ENCODE results near the gene KCNJ4. TPM values are rescaled to one million over a fixed set of nuclear protein-coding genes. Genes with fewer than 3 reads are reported as not detected.
"Not testable (repeated sequence)": the region's sequence is repeated elsewhere in the genome, so short reads cannot be mapped to it uniquely, and the experiment has no call there.

Gene KCNJ4
- total RNA-seq, 1 experiment from 2014 or later = 0.27 TPM

DNA sequence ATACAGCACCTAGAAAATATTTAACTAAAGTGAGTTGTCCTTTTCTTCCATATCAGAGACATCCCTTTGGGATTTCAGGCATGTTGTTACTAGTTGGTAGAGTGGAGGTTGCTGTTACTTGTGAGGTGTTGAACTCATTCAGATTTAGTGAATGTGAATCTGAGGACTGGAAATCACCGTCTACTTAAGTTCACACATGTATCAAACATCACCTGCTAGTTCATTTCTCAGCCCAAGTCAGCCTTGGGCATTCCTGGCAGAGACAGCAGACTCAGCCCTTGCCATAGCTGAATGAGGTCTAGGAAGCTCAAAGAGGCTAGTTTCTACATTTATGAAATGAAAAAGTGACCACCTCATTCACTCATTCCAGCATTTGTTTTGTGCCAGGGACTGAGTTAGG is 22.6 kb upstream of the KCNJ4 start:
- no TSS peak for BruUV-seq (replicated peaks)
- Mint-ChIP-seq H3K27me3 (ENCODE audit: insufficient read depth, unreplicated experiment) (no peaks in the 10 kb centered on the region), H3K4me1 (ENCODE audit: low read depth, unreplicated experiment) (peaks cover 8% of the 10 kb centered on the region), H3K9me3 (ENCODE audit: unreplicated experiment) (no peaks in the 10 kb centered on the region), H3K27ac (ENCODE audit: unreplicated experiment) (peak overlapping the region; percentile 88), H3K36me3 (ENCODE audit: insufficient read depth, unreplicated experiment) (peaks cover 42% of the 10 kb centered on the region), H3K4me3 (ENCODE audit: unreplicated experiment) (no peak overlapping the region)
- Histone ChIP-seq H3K36me3 (ENCODE audit: control insufficient read depth, insufficient read depth, low read length) (peaks cover 2% of the 10 kb centered on the region; the same call in 1 of the 2 replicates), H3K27me3 (replicated peaks; ENCODE audit: control insufficient read depth, insufficient read depth, low read length) (no peaks in the 10 kb centered on the region), H3K4me1 (peaks cover 11% of the 10 kb centered on the region), H3K9me3 (no peaks in the 10 kb centered on the region), H3K4me3 (ENCODE audit: low read depth, low read length) (no peak overlapping the region)
- TF ChIP-seq CTCF (IDR thresholded peaks at IDR 0.05; ENCODE audit: insufficient read depth in 1 of 2, low read depth in 1 of 2, low read length in 1 of 2, severe bottlenecking in 1 of 2, unreplicated experiment in 1 of 2) = no peak
- ChIA-PET CTCF (no interaction called here), POLR2A (interaction anchor here (0.6 to 1.1 kb wide), 2 partner anchors 18 to 421 kb away, joined by 3 to 6 read pairs; no protein-coding TSS in a partner anchor)
- intact Hi-C loops (cut with micrococcal nuclease; ENCODE audit: unreplicated experiment) = no loop called here
- no peak for DNase-seq

DNA sequence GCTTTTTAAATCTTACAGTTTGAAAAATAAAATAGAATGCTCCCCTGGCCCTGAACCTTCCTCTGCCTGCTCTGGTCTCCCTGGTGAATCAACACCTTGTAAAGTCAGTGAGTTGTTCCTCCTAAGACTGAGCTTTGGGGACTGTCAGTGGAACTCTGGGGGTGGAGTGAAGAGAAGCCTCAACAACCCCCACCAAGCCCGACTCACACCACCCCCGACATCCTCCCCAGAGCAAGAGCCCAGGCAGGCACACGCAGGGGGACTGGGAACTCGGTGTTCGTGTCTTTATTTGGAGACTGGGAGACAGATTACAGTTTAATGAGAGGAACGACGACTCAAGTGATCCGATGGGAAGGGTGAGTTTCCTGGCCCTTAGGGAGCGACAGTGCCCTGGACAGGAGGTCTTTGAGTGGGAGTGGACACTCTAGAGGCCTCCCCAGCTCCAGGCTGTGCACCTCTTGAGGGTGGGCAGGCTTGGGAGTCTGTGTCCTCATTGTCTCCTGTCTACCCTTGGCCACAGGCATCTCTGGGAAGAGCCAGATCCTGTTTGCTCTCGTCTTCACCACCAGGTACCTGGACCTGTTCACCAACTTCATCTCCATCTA is 19.1 kb upstream of the KCNJ4 start:
- peaks cover 8% of the 10 kb centered on the region for H3K4me1 Mint-ChIP-seq (ENCODE audit: low read depth, unreplicated experiment)
- POLR2A ChIA-PET = no interaction called here
- Histone ChIP-seq H3K27me3 (replicated peaks; ENCODE audit: control insufficient read depth, insufficient read depth, low read length) (no peaks in the 10 kb centered on the region), H3K4me1 (peaks cover 11% of the 10 kb centered on the region), H3K9me3 (no peaks in the 10 kb centered on the region), H3K36me3 (ENCODE audit: control insufficient read depth, insufficient read depth, low read length) (no peaks in the 10 kb centered on the region), H3K4me3 (ENCODE audit: low read depth, low read length) (no peak overlapping the region)
- no TSS peak for BruUV-seq (replicated peaks)
- H3K27ac Mint-ChIP-seq (ENCODE audit: unreplicated experiment) = peak overlapping the region; percentile 20
- DNase-seq = no peak
- H3K27me3 Mint-ChIP-seq (ENCODE audit: insufficient read depth, unreplicated experiment) = no peaks in the 10 kb centered on the region
- no peak for TF ChIP-seq CTCF (IDR thresholded peaks at IDR 0.05; ENCODE audit: insufficient read depth in 1 of 2, low read depth in 1 of 2, low read length in 1 of 2, severe bottlenecking in 1 of 2, unreplicated experiment in 1 of 2)
- intact Hi-C loops (cut with micrococcal nuclease; ENCODE audit: unreplicated experiment) = no loop called here
- H3K36me3 Mint-ChIP-seq (ENCODE audit: insufficient read depth, unreplicated experiment) = peaks cover 17% of the 10 kb centered on the region
- H3K9me3 Mint-ChIP-seq (ENCODE audit: unreplicated experiment) = no peaks in the 10 kb centered on the region
- CTCF ChIA-PET = no interaction called here
- no peak overlapping the region for H3K4me3 Mint-ChIP-seq (ENCODE audit: unreplicated experiment)

GRCh38 chr22:38471237-38471636 is 16.2 kb upstream of the KCNJ4 start:
- POLR2A ChIA-PET = no interaction called here

GRCh38 chr22:38470179-38470578 is 15.2 kb upstream of the KCNJ4 start:
- H3K4me3 ChIP-seq (ENCODE audit: low read depth, low read length); H3K36me3 ChIP-seq (ENCODE audit: control insufficient read depth, insufficient read depth, low read length); H3K4me1 ChIP-seq; POLR2A ChIA-PET; intact Hi-C loops (cut with micrococcal nuclease; ENCODE audit: unreplicated experiment); H3K9me3 ChIP-seq; H3K27me3 Mint-ChIP-seq (ENCODE audit: insufficient read depth, unreplicated experiment); H3K4me1 Mint-ChIP-seq (ENCODE audit: low read depth, unreplicated experiment); H3K27me3 ChIP-seq (replicated peaks; ENCODE audit: control insufficient read depth, insufficient read depth, low read length); H3K36me3 Mint-ChIP-seq (ENCODE audit: insufficient read depth, unreplicated experiment); H3K27ac Mint-ChIP-seq (ENCODE audit: unreplicated experiment); DNase-seq; BruUV-seq (replicated peaks); H3K4me3 Mint-ChIP-seq (ENCODE audit: unreplicated experiment); H3K9me3 Mint-ChIP-seq (ENCODE audit: unreplicated experiment): not testable (repeated sequence)
- CTCF ChIA-PET = interaction anchor here (0.6 kb wide), 1 partner anchor 162 kb away, joined by 3 read pairs; no protein-coding TSS in a partner anchor

More at GRCh38 chr22:38471237-38471636, 16.2 kb upstream of the KCNJ4 start:
- CTCF ChIA-PET = no interaction called here
- Histone ChIP-seq H3K27me3 (replicated peaks; ENCODE audit: control insufficient read depth, insufficient read depth, low read length) (no peaks in the 10 kb centered on the region; the same call in 1 of the 2 replicates), H3K9me3 (no peaks in the 10 kb centered on the region), H3K4me1 (peaks cover 5% of the 10 kb centered on the region; the same call in 1 of the 2 replicates), H3K36me3 (ENCODE audit: control insufficient read depth, insufficient read depth, low read length) (no peaks in the 10 kb centered on the region), H3K4me3 (ENCODE audit: low read depth, low read length) (no peak overlapping the region)
- H3K27me3 Mint-ChIP-seq (ENCODE audit: insufficient read depth, unreplicated experiment) = no peaks in the 10 kb centered on the region
- no peak for TF ChIP-seq CTCF (IDR thresholded peaks at IDR 0.05; ENCODE audit: insufficient read depth in 1 of 2, low read depth in 1 of 2, low read length in 1 of 2, severe bottlenecking in 1 of 2, unreplicated experiment in 1 of 2)
- no peaks in the 10 kb centered on the region for H3K9me3 Mint-ChIP-seq (ENCODE audit: unreplicated experiment)
- TSS peak; percentile 26 for BruUV-seq (replicated peaks)
- no peak overlapping the region for H3K27ac Mint-ChIP-seq (ENCODE audit: unreplicated experiment)
- no peak for DNase-seq
- intact Hi-C loops (cut with micrococcal nuclease; ENCODE audit: unreplicated experiment) = no loop called here
- H3K4me1 Mint-ChIP-seq (ENCODE audit: low read depth, unreplicated experiment) = no peaks in the 10 kb centered on the region
- H3K4me3 Mint-ChIP-seq (ENCODE audit: unreplicated experiment) = no peak overlapping the region
- H3K36me3 Mint-ChIP-seq (ENCODE audit: insufficient read depth, unreplicated experiment) = peaks cover 2% of the 10 kb centered on the region

Data from Caco-2 (cell line).